Thyroid gland (tissue), 4 donors: Measurements from ENCODE around the gene CDHR3.
A peak's percentile ranks its signal among the peaks of the same experiment; 100 is the strongest.

Experiments used
- POLR2A ChIP-seq, 2 donors: fragments of 450-650 bp; IDR thresholded peaks; one replicate each; pipeline ENCODE4 v1.6.1; 2017; ENCODE audit warnings: antibody characterized with exemption in 2 of 2, mild to moderate bottlenecking in 2 of 2, moderate library complexity in 1 of 2
- TF ChIP-seq, protein P1 (sequence below), 6 experiments: fragments of 200-600 bp in 3 of 6; fragments of 450-650 bp in 3 of 6; sonication (generic) in 3 of 6; IDR thresholded peaks; one replicate each; pipeline ENCODE4 v1.5.1; 2016 to 2019; ENCODE audit warnings: antibody characterized with exemption in 6 of 6, mild to moderate bottlenecking in 2 of 6, inconsistent platforms in 1 of 6, moderate library complexity in 1 of 6

DNA sequence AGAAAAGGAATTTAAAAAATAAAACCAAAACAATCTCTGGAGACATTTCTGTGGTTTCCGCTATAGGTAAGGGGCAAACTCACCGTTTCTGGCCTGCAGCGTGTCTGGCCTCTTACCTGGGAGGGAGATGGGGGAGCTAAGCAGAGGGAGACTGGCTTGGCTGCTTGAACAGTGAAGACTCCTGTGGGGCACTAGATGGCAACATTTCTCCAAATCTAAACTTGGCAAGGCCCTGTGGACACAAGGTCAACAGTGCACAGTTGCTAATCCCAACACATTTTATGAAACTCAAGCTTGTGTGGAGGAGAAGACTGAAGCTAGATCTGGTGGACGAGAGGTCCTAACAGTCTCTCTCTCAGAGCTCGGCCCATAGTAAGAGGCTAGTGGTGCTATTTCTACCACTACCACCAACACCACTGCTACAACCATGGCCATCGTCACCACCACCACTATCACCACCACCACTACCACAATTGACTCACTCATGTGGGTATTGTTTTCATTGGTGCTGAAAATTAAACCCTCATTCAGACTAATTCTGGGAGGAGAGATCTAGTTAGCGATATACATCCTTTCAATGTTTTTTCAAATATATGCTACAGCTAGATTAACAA, 28.4 kb upstream of the CDHR3 start:
- TF ChIP-seq POLR2A (IDR thresholded peaks at IDR 0.05): peak in 1 of 2 donors; percentile 16
- TF ChIP-seq, protein P1, sequence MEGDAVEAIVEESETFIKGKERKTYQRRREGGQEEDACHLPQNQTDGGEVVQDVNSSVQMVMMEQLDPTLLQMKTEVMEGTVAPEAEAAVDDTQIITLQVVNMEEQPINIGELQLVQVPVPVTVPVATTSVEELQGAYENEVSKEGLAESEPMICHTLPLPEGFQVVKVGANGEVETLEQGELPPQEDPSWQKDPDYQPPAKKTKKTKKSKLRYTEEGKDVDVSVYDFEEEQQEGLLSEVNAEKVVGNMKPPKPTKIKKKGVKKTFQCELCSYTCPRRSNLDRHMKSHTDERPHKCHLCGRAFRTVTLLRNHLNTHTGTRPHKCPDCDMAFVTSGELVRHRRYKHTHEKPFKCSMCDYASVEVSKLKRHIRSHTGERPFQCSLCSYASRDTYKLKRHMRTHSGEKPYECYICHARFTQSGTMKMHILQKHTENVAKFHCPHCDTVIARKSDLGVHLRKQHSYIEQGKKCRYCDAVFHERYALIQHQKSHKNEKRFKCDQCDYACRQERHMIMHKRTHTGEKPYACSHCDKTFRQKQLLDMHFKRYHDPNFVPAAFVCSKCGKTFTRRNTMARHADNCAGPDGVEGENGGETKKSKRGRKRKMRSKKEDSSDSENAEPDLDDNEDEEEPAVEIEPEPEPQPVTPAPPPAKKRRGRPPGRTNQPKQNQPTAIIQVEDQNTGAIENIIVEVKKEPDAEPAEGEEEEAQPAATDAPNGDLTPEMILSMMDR (IDR thresholded peaks at IDR 0.05): peak in 5 of 6 experiments; percentile 30 to 92 (median 81)
